ENCODE data around the gene HIGD1B. TPM values are rescaled to one million over a fixed set of nuclear protein-coding genes. Genes with fewer than 3 reads are reported as not detected.

Gene HIGD1B
- total and polyA plus RNA-seq, 9 of the 15 experiments (the other 6 are each of a cell fraction or from before 2014, with no cell fraction given): not detected

GRCh38 chr17:44899074-44899782, 51.5 kb downstream of the HIGD1B start, which contains the start of gene EFTUD2 (continued):
- TF ChIP-seq, protein P1, sequence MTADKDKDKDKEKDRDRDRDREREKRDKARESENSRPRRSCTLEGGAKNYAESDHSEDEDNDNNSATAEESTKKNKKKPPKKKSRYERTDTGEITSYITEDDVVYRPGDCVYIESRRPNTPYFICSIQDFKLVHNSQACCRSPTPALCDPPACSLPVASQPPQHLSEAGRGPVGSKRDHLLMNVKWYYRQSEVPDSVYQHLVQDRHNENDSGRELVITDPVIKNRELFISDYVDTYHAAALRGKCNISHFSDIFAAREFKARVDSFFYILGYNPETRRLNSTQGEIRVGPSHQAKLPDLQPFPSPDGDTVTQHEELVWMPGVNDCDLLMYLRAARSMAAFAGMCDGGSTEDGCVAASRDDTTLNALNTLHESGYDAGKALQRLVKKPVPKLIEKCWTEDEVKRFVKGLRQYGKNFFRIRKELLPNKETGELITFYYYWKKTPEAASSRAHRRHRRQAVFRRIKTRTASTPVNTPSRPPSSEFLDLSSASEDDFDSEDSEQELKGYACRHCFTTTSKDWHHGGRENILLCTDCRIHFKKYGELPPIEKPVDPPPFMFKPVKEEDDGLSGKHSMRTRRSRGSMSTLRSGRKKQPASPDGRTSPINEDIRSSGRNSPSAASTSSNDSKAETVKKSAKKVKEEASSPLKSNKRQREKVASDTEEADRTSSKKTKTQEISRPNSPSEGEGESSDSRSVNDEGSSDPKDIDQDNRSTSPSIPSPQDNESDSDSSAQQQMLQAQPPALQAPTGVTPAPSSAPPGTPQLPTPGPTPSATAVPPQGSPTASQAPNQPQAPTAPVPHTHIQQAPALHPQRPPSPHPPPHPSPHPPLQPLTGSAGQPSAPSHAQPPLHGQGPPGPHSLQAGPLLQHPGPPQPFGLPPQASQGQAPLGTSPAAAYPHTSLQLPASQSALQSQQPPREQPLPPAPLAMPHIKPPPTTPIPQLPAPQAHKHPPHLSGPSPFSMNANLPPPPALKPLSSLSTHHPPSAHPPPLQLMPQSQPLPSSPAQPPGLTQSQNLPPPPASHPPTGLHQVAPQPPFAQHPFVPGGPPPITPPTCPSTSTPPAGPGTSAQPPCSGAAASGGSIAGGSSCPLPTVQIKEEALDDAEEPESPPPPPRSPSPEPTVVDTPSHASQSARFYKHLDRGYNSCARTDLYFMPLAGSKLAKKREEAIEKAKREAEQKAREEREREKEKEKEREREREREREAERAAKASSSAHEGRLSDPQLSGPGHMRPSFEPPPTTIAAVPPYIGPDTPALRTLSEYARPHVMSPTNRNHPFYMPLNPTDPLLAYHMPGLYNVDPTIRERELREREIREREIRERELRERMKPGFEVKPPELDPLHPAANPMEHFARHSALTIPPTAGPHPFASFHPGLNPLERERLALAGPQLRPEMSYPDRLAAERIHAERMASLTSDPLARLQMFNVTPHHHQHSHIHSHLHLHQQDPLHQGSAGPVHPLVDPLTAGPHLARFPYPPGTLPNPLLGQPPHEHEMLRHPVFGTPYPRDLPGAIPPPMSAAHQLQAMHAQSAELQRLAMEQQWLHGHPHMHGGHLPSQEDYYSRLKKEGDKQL (CRISPR knock-in tag; IDR thresholded peaks at IDR 0.05; ENCODE audit: borderline replicate concordance): no peak
- TF ChIP-seq GABPB2 (CRISPR knock-in tag; conservative IDR thresholded peaks at IDR 0.05) (no peak), ASH1L (IDR thresholded peaks at IDR 0.05; ENCODE audit: borderline replicate concordance, low read depth, partially characterized antibody) (no peak), ZNF23 (CRISPR knock-in tag; IDR thresholded peaks at IDR 0.05) (no peak), ZSCAN29 (IDR thresholded peaks at IDR 0.05) (no peak; the same call in 1 of the 2 replicates), HMG20A (CRISPR knock-in tag; conservative IDR thresholded peaks at IDR 0.05) (no peak), ZNF79 (CRISPR knock-in tag; IDR thresholded peaks at IDR 0.05; ENCODE audit: low read depth) (no peak), RBM34 (IDR thresholded peaks at IDR 0.05; ENCODE audit: borderline replicate concordance, insufficient read depth, low read length) (no peak), HNRNPLL (IDR thresholded peaks at IDR 0.05; ENCODE audit: low read depth, low read length, poor library complexity, severe bottlenecking) (peak; percentile 95), RFX5 (IDR thresholded peaks at IDR 0.05; ENCODE audit: low read depth, low read length) (0 out of 2 replicates have a peak, but pooled peaks have one; percentile 48), RAD21 (CRISPR knock-in tag; conservative IDR thresholded peaks at IDR 0.05 in 1 of 2, IDR thresholded peaks at IDR 0.05 in 1 of 2) (0 out of 4 replicates have a peak, but pooled peaks of 1 of the 2 experiments have one; percentile 5), BRD4 (IDR thresholded peaks at IDR 0.05) (no peak), CSDE1 (IDR thresholded peaks at IDR 0.05) (peak in 1 of 2 experiments; percentile 99; a peak in 2 of 4 replicates), KLF10 (CRISPR knock-in tag; IDR thresholded peaks at IDR 0.05) (no peak)
- TF ChIP-seq, protein P2, sequence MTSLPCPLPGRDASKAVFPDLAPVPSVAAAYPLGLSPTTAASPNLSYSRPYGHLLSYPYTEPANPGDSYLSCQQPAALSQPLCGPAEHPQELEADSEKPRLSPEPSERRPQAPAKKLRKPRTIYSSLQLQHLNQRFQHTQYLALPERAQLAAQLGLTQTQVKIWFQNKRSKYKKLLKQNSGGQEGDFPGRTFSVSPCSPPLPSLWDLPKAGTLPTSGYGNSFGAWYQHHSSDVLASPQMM (CRISPR knock-in tag; IDR thresholded peaks at IDR 0.05): no peak
- TF ChIP-seq, protein P3, sequence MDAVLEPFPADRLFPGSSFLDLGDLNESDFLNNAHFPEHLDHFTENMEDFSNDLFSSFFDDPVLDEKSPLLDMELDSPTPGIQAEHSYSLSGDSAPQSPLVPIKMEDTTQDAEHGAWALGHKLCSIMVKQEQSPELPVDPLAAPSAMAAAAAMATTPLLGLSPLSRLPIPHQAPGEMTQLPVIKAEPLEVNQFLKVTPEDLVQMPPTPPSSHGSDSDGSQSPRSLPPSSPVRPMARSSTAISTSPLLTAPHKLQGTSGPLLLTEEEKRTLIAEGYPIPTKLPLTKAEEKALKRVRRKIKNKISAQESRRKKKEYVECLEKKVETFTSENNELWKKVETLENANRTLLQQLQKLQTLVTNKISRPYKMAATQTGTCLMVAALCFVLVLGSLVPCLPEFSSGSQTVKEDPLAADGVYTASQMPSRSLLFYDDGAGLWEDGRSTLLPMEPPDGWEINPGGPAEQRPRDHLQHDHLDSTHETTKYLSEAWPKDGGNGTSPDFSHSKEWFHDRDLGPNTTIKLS (IDR thresholded peaks at IDR 0.05; ENCODE audit: borderline replicate concordance, low read depth): peak; percentile 70
- TF ChIP-seq, protein P4, sequence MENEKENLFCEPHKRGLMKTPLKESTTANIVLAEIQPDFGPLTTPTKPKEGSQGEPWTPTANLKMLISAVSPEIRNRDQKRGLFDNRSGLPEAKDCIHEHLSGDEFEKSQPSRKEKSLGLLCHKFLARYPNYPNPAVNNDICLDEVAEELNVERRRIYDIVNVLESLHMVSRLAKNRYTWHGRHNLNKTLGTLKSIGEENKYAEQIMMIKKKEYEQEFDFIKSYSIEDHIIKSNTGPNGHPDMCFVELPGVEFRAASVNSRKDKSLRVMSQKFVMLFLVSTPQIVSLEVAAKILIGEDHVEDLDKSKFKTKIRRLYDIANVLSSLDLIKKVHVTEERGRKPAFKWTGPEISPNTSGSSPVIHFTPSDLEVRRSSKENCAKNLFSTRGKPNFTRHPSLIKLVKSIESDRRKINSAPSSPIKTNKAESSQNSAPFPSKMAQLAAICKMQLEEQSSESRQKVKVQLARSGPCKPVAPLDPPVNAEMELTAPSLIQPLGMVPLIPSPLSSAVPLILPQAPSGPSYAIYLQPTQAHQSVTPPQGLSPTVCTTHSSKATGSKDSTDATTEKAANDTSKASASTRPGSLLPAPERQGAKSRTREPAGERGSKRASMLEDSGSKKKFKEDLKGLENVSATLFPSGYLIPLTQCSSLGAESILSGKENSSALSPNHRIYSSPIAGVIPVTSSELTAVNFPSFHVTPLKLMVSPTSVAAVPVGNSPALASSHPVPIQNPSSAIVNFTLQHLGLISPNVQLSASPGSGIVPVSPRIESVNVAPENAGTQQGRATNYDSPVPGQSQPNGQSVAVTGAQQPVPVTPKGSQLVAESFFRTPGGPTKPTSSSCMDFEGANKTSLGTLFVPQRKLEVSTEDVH (IDR thresholded peaks at IDR 0.05; ENCODE audit: low read depth, partially characterized antibody): peak; percentile 90

Measured in K562 (cell line).